Glomerular visceral epithelial cell (primary cell): Measurements from ENCODE around the gene PSME1.

Source experiments
- DNase-seq: peaks from one replicate; pipeline ENCODE4 v3.0.0-alpha.2; 2016; ENCODE audit errors: extremely low spot score

Gene PSME1

GRCh38 chr14:24172261-24172860 is 36.4 kb downstream of the PSME1 start:
- no peak for DNase-seq

- DNase-seq: no peak
Measured at GRCh38 chr14:24172871-24173281, 36.9 kb downstream of the PSME1 start.

GRCh38 chr14:24176599-24176998 is 40.6 kb downstream of the PSME1 start:
- DNase-seq: no peak

- DNase-seq: no peak
Measured at GRCh38 chr14:24177041-24177825, 41.2 kb downstream of the PSME1 start.

- no peak for DNase-seq
Measured at GRCh38 chr14:24177891-24178290, 41.9 kb downstream of the PSME1 start.

GRCh38 chr14:24178399-24179178 is 42.6 kb downstream of the PSME1 start:
- no peak for DNase-seq

- DNase-seq: no peak
Measured at GRCh38 chr14:24179294-24179960, 43.4 kb downstream of the PSME1 start.

GRCh38 chr14:24179961-24180796 is 44.2 kb downstream of the PSME1 start:
- peak; percentile 90 for DNase-seq

GRCh38 chr14:24181371-24182077 is 45.5 kb downstream of the PSME1 start:
- DNase-seq: no peak

GRCh38 chr14:24182110-24182882 is 46.3 kb downstream of the PSME1 start:
- DNase-seq: no peak

GRCh38 chr14:24183014-24183481 is 47.1 kb downstream of the PSME1 start:
- DNase-seq: no peak

GRCh38 chr14:24184104-24184970 is 48.3 kb downstream of the PSME1 start:
- DNase-seq: no peak

- no peak for DNase-seq
Measured at GRCh38 chr14:24185026-24185425, 49.0 kb downstream of the PSME1 start.

- DNase-seq: no peak
Measured at GRCh38 chr14:24185741-24186140, 49.7 kb downstream of the PSME1 start.

GRCh38 chr14:24186831-24187538 is 51.0 kb downstream of the PSME1 start:
- DNase-seq: no peak

GRCh38 chr14:24187539-24187915 is 51.5 kb downstream of the PSME1 start:
- DNase-seq: no peak
